A673 (cell line): ENCODE measurements around the gene RHPN2. TPM values are rescaled to one million over a fixed set of nuclear protein-coding genes. Genes with fewer than 3 reads are reported as not detected.

Source experiments
- BruUV-seq: library from RNA; stranded (reverse); fragments of 400-500 nt; replicated peaks from 2 replicates; lab custom pipeline; 2021; lab: Mats Ljungman, UMichigan
- CTCF ChIA-PET: fragments of 300-600 bp; sonication (Branson Sonifier 250); formaldehyde crosslinking; loops from one replicate; lab custom pipeline; 2022; ENCODE audit warnings: antibody characterized with exemption; lab: Charles Lee
- POLR2A ChIA-PET: fragments of 300-600 bp; sonication (Branson Sonifier 250); formaldehyde crosslinking; loops from one replicate; lab custom pipeline; 2022; ENCODE audit warnings: antibody characterized with exemption; ENCODE audit not compliant: low non-redundant PET; lab: Charles Lee
- DNase-seq: peaks from one replicate; pipeline ENCODE4 v3.0.0-alpha.2; 2015; ENCODE audit warnings: low spot score
- H3K27ac ChIP-seq: fragments of 200-600 bp; sonication (generic); 2 replicates; pipeline ENCODE4 v1.5.1; 2016; ENCODE audit warnings: mixed run types, low read depth, mild to moderate bottlenecking, mixed read lengths, antibody characterized with exemption, low read length; ENCODE audit not compliant: poor library complexity, severe bottlenecking
- H3K27me3 ChIP-seq: fragments of 200-600 bp; sonication (generic); replicated peaks from 2 replicates; pipeline ENCODE4 v1.6.1; 2017; ENCODE audit warnings: mixed run types, low read depth, mild to moderate bottlenecking, mixed read lengths, antibody characterized with exemption, low read length; ENCODE audit not compliant: insufficient read depth, poor library complexity
- H3K36me3 ChIP-seq: fragments of 200-600 bp; sonication (generic); 2 replicates; pipeline ENCODE4 v1.6.1; 2016; ENCODE audit warnings: mixed run types, mild to moderate bottlenecking, mixed read lengths, antibody characterized with exemption, low read length; ENCODE audit not compliant: insufficient read depth, poor library complexity, severe bottlenecking
- H3K4me1 ChIP-seq: fragments of 200-600 bp; sonication (generic); 2 replicates; pipeline ENCODE4 v1.6.1; 2017; ENCODE audit warnings: mixed run types, mild to moderate bottlenecking, mixed read lengths, antibody characterized with exemption, low read length; ENCODE audit not compliant: insufficient read depth, poor library complexity, severe bottlenecking
- H3K4me3 ChIP-seq: fragments of 200-600 bp; sonication (generic); 2 replicates; pipeline ENCODE4 v1.5.1; 2016; ENCODE audit warnings: low read depth, mixed run types, mild to moderate bottlenecking, mixed read lengths, low read length; ENCODE audit not compliant: poor library complexity, severe bottlenecking
- H3K9me3 ChIP-seq: fragments of 200-600 bp; sonication (generic); 2 replicates; pipeline ENCODE4 v1.6.1; 2016; ENCODE audit warnings: mixed run types, low read depth, mild to moderate bottlenecking, mixed read lengths, antibody characterized with exemption, low read length; ENCODE audit not compliant: poor library complexity, severe bottlenecking
- CTCF ChIP-seq: fragments of 300-800, 200-600 bp; sonication (generic); conservative IDR thresholded peaks from 2 replicates; pipeline ENCODE4 v1.5.1; 2017; ENCODE audit warnings: low read depth, mild to moderate bottlenecking, antibody characterized with exemption, low read length, moderate library complexity, mixed read lengths
- EZH2 ChIP-seq: fragments of 200-600 bp; sonication (generic); IDR thresholded peaks from 2 replicates; pipeline ENCODE4 v1.6.1; 2017; ENCODE audit warnings: borderline replicate concordance, low read depth, mild to moderate bottlenecking, mixed read lengths, antibody characterized with exemption, low read length; ENCODE audit not compliant: poor library complexity, severe bottlenecking
- intact Hi-C: fragments of 100-400 bp; cut with micrococcal nuclease; formaldehyde crosslinking; loops from one replicate; pipeline ENCODE4 v1.10.0; 2022; ENCODE audit not compliant: unreplicated experiment
- total RNA-seq: library from RNA; stranded (reverse); gene quantifications from 2 replicates; pipeline ENCODE4 v1.2.3, GENCODE V29; 2021

The RHPN2 gene
- total RNA-seq, 1 experiment from 2014 or later, result 10.5 TPM

GRCh38 chr19:32971715-32972540 is 92.8 kb downstream of the RHPN2 start, which contains the start of the genes CEP89 and FAAP24:
Gene CEP89, minus strand, starts transcription at chr19:32971958. Its CDS starts 84 bp downstream, at chr19:32971874.
Gene FAAP24, plus strand, starts transcription at chr19:32972242. Its CDS starts 955 bp downstream, at chr19:32973197.
- ChIA-PET POLR2A (interaction anchor here (0.7 kb wide), 1 partner anchor 734 kb away, joined by 5 read pairs; no protein-coding TSS in a partner anchor), CTCF (interaction anchor here (0.6 kb wide), 2 partner anchors 151 to 372 kb away, joined by 3 to 4 read pairs; no protein-coding TSS in a partner anchor)
- peak within 1 kb of the TSS; percentile 72 for H3K4me3 ChIP-seq
- H3K9me3 ChIP-seq, result no peaks in the 10 kb centered on the region
- peaks cover 7% of the 10 kb centered on the region for H3K4me1 ChIP-seq
- intact Hi-C loops, result loop anchor here (5.0 to 10.0 kb wide), 2 partner anchors 213 to 280 kb away; partner anchors contain the start of gene NUDT19
- peak; percentile 99 for DNase-seq
- H3K27me3 ChIP-seq, result no peaks in the 10 kb centered on the region
- BruUV-seq, result no TSS peak
- H3K27ac ChIP-seq, result peak within 1 kb of the TSS; percentile 63
- peaks cover 4% of the 10 kb centered on the region for H3K36me3 ChIP-seq
- TF ChIP-seq CTCF (no peak), EZH2 (no peak)

GRCh38 chr19:32971012-32971595 is 93.6 kb downstream of the RHPN2 start:
- CTCF ChIA-PET, result interaction anchor here (0.6 kb wide), 1 partner anchor 371 kb away, joined by 4 read pairs; no protein-coding TSS in a partner anchor
- Histone ChIP-seq H3K9me3 (no peaks in the 10 kb centered on the region), H3K36me3 (no peaks in the 10 kb centered on the region), H3K27ac (no peak overlapping the region), H3K4me3 (peak overlapping the region; percentile 72), H3K4me1 (peaks cover 7% of the 10 kb centered on the region), H3K27me3 (no peaks in the 10 kb centered on the region)
- BruUV-seq, result TSS peak; percentile 81
- POLR2A ChIA-PET, result interaction anchor here (0.6 to 0.7 kb wide), 2 partner anchors 97 to 735 kb away, joined by 5 to 7 read pairs; no protein-coding TSS in a partner anchor
- TF ChIP-seq CTCF (no peak), EZH2 (no peak)
- DNase-seq, result no peak
- intact Hi-C loops, result loop anchor here (5.0 to 10.0 kb wide), 2 partner anchors 214 to 279 kb away; partner anchors contain the start of gene NUDT19

GRCh38 chr19:32969549-32969948 is 95.1 kb downstream of the RHPN2 start:
- no peak for TF ChIP-seq CTCF
- TF ChIP-seq EZH2, result no peak
- no TSS peak for BruUV-seq
- intact Hi-C loops, result no loop called here
- Histone ChIP-seq H3K27ac (no peak overlapping the region), H3K4me1 (peaks cover 7% of the 10 kb centered on the region), H3K27me3 (no peaks in the 10 kb centered on the region), H3K4me3 (no peak overlapping the region), H3K36me3 (peaks cover 7% of the 10 kb centered on the region), H3K9me3 (no peaks in the 10 kb centered on the region)
- CTCF ChIA-PET, result no interaction called here
- POLR2A ChIA-PET, result no interaction called here
- no peak for DNase-seq
